ENCODE measurements around the gene KRT5.

- TF ChIP-seq CTCF (IDR thresholded peaks at IDR 0.05) (no peak), POLR2AphosphoS5 (IDR thresholded peaks at IDR 0.05) (no peak), POLR2A (IDR thresholded peaks at IDR 0.05) (no peak)
These were observed 10.2 kb upstream of the KRT5 start for GRCh38 chr12:52530366-52530765.

All from suprapubic skin (tissue), 4 donors.